ENCODE data around the gene MZT2B.
A peak's percentile ranks its signal among the peaks of the same experiment; 100 is the strongest.
"Not testable (repeated sequence)": the region's sequence is repeated elsewhere in the genome, so short reads cannot be mapped to it uniquely, and the experiment has no call there.

The MZT2B gene

GRCh38 chr2:130202518-130202917 lies 20.5 kb downstream of the MZT2B start:
- not testable (repeated sequence) for DNase-seq

DNA sequence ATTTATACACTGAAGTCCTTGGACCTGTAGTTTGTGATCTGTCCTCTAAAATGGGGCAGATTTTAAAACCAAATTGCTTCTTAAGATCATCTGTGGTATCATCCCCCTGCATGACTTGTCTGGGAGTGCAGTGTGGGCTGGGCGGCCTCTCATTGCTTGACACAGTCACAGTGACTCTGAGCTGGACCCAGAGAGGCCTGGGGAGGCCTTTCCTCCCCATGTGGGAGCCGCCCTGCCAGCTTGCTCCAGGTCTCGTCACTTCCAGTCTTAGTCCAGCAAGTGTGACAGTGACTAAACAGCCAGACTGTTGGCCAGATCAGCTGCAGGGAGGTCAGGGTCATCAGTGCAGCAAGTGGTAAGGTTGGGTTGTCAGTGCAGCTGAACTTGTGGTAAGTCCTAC lies 21.1 kb downstream of the MZT2B start:
- DNase-seq, result not testable (repeated sequence)

- not testable (repeated sequence) for DNase-seq
Measured at GRCh38 chr2:130207051-130207450, 25.0 kb downstream of the MZT2B start.

DNA sequence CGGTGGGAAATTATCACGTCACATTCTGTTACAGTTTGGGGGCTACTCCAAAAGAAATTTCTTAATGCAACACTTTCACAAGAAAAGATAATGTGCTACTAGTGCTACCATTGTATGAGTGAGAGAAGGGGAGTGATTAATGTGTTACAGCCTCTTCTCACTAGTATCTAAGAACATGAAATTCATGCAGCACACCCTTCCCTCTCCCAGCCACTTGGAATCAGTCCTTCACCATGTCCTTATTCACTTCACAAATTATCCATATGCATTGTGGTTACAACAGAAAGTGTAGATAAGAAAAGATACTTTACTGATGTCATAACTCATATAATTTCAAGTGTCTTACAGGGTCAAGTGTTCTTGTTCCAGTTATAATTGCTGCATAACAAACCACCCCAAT lies 37.1 kb downstream of the MZT2B start:
- DNase-seq, result not testable (repeated sequence)

- not testable (repeated sequence) for DNase-seq
Measured at GRCh38 chr2:130220505-130220904, 38.4 kb downstream of the MZT2B start.

DNA sequence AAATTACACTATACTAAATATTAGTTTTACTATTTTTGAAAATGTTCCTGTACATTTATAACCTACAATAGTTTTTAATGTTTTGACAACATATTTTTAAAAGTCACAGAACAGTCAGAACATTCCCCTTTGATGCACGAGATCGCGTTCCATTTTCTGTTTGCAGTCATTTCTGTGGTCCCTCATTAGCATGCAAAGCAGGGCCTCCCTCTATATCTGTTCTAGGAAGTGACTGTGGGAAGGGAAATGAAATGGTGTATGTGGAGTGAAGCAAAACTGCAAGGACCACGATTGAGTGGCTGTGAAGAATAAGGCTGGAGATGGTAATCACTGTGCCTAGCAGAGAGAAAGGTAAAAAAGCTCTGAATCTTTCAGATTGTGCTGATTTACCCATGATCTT lies 40.5 kb downstream of the MZT2B start:
- not testable (repeated sequence) for DNase-seq

DNA sequence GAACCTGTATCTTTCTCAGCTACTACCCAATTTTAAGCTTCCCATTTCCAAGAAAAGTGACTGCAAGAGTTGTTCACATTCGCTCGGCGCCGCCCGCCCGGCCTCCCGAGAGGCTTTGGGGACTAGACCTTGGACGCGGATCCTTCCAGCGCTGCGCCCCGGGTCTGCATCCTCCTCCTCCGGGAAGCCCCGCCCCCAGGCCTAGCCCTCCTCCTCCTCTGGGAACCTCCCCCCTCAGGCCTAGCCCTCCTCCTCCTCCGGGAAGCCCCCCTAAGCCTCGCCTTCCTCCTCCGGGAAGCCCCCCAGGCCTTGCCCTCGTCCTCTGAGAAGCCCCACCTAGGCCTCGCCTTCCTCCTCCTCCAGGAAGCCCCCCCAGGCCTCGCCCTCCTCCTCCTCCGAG lies 45.9 kb downstream of the MZT2B start:
- DNase-seq, result not testable (repeated sequence)

- not testable (repeated sequence) for DNase-seq
Measured at GRCh38 chr2:130228467-130229160, 46.6 kb downstream of the MZT2B start.

GRCh38 chr2:130229161-130229510 lies 47.1 kb downstream of the MZT2B start:
- DNase-seq, result peak in 6 of 56 donors; percentile 9 to 25 (median 14)

DNA sequence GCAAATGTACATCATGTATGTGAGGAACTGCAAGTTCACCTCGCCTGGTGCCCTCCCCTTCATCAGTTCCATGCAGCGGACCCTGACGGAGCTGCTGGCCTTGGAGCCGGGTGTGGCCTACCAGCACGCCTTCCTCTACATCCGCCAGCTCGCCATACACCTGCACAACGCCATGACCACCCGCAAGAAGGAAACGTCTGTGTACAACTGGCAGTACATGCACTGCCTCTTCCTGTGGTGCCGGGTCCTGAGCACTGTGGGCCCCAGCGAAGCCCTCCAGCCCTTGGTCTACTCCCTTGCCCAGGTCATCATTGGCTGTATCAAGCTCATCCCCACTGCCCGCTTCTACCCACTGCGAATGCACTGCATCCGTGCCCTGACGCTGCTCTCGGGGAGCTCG lies 48.3 kb downstream of the MZT2B start:
- DNase-seq, result not testable (repeated sequence)

- not testable (repeated sequence) for DNase-seq
Measured at GRCh38 chr2:130230907-130231306, 48.8 kb downstream of the MZT2B start.

GRCh38 chr2:130231656-130232055 lies 49.6 kb downstream of the MZT2B start:
- DNase-seq, result no peak

- not testable (repeated sequence) for DNase-seq
Measured at GRCh38 chr2:130233066-130233465, 51.0 kb downstream of the MZT2B start.

DNA sequence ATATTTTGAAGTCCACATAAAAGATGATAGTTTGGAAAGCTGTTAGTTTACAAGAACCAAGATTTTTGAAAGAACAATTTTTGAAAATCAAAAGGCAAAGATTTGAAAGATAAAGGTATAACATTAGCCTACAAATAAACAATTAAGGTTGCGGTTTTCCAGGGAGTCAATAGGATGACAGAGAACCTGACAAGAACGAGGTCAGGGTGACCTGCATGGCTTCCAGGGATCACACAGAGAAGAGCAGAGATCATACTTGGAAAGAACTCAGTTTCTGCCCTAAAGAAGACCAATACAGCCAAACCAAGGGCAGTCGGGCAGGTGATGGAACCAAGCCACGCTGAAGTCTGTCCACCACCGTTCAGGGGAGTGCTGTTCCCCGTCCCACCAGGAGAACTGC lies 57.5 kb downstream of the MZT2B start:
- DNase-seq, result not testable (repeated sequence)
